Lung (tissue), 12 donors: ENCODE results near the gene MAPKAPK5. TPM values are rescaled to one million over a fixed set of nuclear protein-coding genes. Genes with fewer than 3 reads are reported as not detected.

Experiments used
- ATAC-seq: fragments of 200-7000 bp; cut with Tn5 transposase; one replicate; pipeline ENCODE4 v1.9.1; 2020; ENCODE audit warnings: moderate number of reproducible peaks; ENCODE audit not compliant: insufficient read depth, low FRiP score
- DNase-seq, 3 donors: peaks; one replicate each; pipeline ENCODE4 v3.0.0-alpha.2; 2013 to 2017
- H3K27ac ChIP-seq, 2 donors: one replicate each; pipeline ENCODE4 v1.5.1; 2013; ENCODE audit warnings: mild to moderate bottlenecking in 2 of 2, moderate library complexity in 2 of 2, control low read depth in 1 of 2, inconsistent platforms in 1 of 2, low read depth in 1 of 2, low read length in 1 of 2
- H3K27me3 ChIP-seq, 3 donors: one replicate each; pipeline ENCODE4 v1.5.1; 2013; ENCODE audit warnings: low read length in 2 of 3; ENCODE audit not compliant: control insufficient read depth in 3 of 3, insufficient read depth in 3 of 3
- H3K36me3 ChIP-seq, 4 donors: one replicate each; pipeline ENCODE4 v1.5.1; 2013; ENCODE audit warnings: low read length in 4 of 4, mild to moderate bottlenecking in 1 of 4, moderate library complexity in 1 of 4; ENCODE audit not compliant: control insufficient read depth in 4 of 4, insufficient read depth in 4 of 4
- H3K4me1 ChIP-seq, 5 donors: one replicate each; pipeline ENCODE4 v1.5.1; 2013; ENCODE audit warnings: low read length in 5 of 5, mild to moderate bottlenecking in 2 of 5, moderate library complexity in 1 of 5; ENCODE audit not compliant: control insufficient read depth in 5 of 5, insufficient read depth in 5 of 5
- H3K4me3 ChIP-seq: one replicate; pipeline ENCODE4 v1.5.1; 2013; ENCODE audit warnings: mild to moderate bottlenecking, control low read depth, moderate library complexity
- H3K9ac ChIP-seq, 2 donors: one replicate each; pipeline ENCODE4 v1.5.1; 2013; ENCODE audit warnings: low read length in 2 of 2, control low read depth in 1 of 2; ENCODE audit not compliant: insufficient read depth in 1 of 2
- H3K9me3 ChIP-seq, 4 donors: one replicate each; pipeline ENCODE4 v1.5.1; 2013; ENCODE audit warnings: low read length in 3 of 4, mild to moderate bottlenecking in 1 of 4, moderate library complexity in 1 of 4; ENCODE audit not compliant: control insufficient read depth in 4 of 4, insufficient read depth in 3 of 4
- CTCF ChIP-seq: IDR thresholded peaks from 2 replicates; pipeline ENCODE4 v1.5.1; 2012; ENCODE audit warnings: mild to moderate bottlenecking; ENCODE audit errors: control extremely low read depth, extremely low read depth
- WGBS, 2 donors: extraction: QIAGEN DNeasy Blood & Tissue Kit; methylation state at CpG; one replicate each; pipeline ENCODE4 v1.1.7; 2013; 5-methylcytosine and 5-hydroxymethylcytosine counted together
- polyA plus RNA-seq, 2 donors: library from polyadenylated mRNA; stranded (reverse); fragments of 200-250 nt; gene quantifications; one replicate each; pipeline ENCODE4 v1.2.1, GENCODE V29; 2013
- total RNA-seq, 2 donors: library from RNA; depleted of rRNA in 1 of 2; stranded (reverse); fragments of >200 nt in 1 of 2; gene quantifications; one replicate each; pipeline ENCODE4 v1.2.1, GENCODE V29; 2014 to 2021
- donor health status: control.
- donor health status: control.
- donor health status: Bipolar disorder and iron deficiency.
- donor health status: healthy.
- donor health status: DM: yes; HTN: yes; CAD: no.

MAPKAPK5 gene
- total and polyA plus RNA-seq, 4 donors = 15.4 to 46.3 (median 37.2) TPM

DNA sequence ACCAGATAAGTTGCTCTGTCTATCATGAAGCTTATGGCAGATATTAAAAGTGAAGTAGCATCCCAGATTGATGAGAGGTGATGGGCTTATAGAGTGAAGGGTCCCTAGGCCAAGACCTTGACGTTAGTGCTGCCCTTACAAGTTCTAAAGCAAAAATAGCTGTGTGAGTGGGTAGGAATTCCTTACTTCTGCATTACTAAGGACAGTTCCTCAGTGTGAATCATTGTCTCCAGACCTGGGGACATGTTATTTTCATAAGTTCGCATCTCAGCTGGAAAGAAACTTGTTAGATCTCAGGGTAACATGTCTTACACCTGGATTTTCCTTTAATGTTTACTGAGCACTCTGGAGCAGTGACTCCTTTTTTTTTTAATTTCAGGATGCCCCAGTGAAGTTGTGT, 28.7 kb downstream of the MAPKAPK5 start:
- no peak for TF ChIP-seq CTCF
- Histone ChIP-seq H3K4me3 (no peak overlapping the region), H3K4me1 (no peaks in the 10 kb centered on the region), H3K9me3 (peaks cover 0 to 3% (median 0%) of the 10 kb centered on the region in 4 donors), H3K27ac (no peak overlapping the region), H3K27me3 (no peaks in the 10 kb centered on the region), H3K36me3 (peaks cover 19 to 37% (median 31%) of the 10 kb centered on the region in 4 donors), H3K9ac (no peak overlapping the region)
- ATAC-seq (no peak), DNase-seq (no peak)
- WGBS, 2 donors = 93 to 98% methylated on average over 2 of the region's 2 CpGs

DNA sequence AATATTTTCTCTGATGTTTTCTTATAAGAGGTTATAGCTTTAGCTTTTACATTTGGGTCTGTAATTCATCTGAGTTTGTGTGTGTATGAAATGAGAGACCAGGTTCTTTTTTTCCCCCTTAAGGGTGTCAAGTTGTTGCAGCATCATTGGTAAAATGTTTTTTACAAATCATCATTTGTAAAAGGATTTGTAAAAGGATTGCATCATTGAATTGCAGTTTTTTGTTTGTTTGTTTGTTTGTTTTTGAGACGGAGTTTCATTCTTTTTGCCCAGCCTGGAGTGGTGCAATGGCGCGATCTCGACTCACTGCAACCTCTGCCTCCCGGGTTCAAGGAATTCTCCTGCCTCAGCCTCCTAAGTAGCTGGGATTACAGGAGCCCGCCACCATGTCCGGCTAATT, 31.1 kb downstream of the MAPKAPK5 start:
- Histone ChIP-seq H3K9me3 (peaks cover 0 to 3% (median 0%) of the 10 kb centered on the region in 4 donors), H3K27ac (no peak overlapping the region), H3K36me3 (peaks cover 16 to 30% (median 25%) of the 10 kb centered on the region in 4 donors), H3K4me3 (no peak overlapping the region), H3K9ac (no peak overlapping the region), H3K27me3 (no peaks in the 10 kb centered on the region), H3K4me1 (no peaks in the 10 kb centered on the region)
- TF ChIP-seq CTCF = no peak
- no peak for DNase-seq
- 95 to 99% methylated on average over 7 of the region's 7 CpGs for WGBS, 2 donors
- ATAC-seq = no peak

DNA sequence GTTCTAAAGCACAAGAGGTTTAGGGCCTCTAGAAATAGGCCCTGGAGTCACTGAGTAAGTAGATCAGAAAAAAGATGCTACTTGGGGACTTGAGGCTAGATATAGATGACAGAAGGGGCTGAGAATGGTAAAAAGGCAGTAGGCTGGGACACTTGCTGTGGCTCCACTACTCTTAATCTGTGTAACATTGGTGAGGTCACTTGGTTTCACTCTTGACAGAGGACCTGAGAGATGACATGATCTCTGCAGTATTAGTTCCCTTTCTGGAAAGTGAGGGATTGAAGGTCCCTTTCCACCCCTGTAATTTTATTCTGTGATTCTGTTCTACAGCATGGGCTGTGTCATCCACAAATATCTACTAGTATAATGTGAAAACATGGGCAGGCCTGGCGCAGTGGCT, 39.7 kb downstream of the MAPKAPK5 start:
- H3K36me3 ChIP-seq = peaks cover 22 to 42% (median 31%) of the 10 kb centered on the region in 4 donors
- 96 to 100% methylated on average over 1 of the region's 1 CpG for WGBS, 2 donors

More for the DNA sequence above, 39.7 kb downstream of the MAPKAPK5 start:
- Histone ChIP-seq H3K9ac (no peak overlapping the region), H3K27ac (no peak overlapping the region), H3K4me3 (no peak overlapping the region), H3K9me3 (no peaks in the 10 kb centered on the region), H3K4me1 (no peaks in the 10 kb centered on the region), H3K27me3 (no peaks in the 10 kb centered on the region)
- no peak for DNase-seq
- no peak for TF ChIP-seq CTCF
- ATAC-seq = no peak
